SHP77 (cell line): Measurements from ENCODE around the gene ZNRF2.
"Not testable (repeated sequence)": the region's sequence is repeated elsewhere in the genome, so short reads cannot be mapped to it uniquely, and the experiment has no call there.

Experiments used
- DNase-seq, 2 experiments: peaks; one replicate each; lab custom pipeline; 2025; lab: John Stamatoyannopoulos, UW

The ZNRF2 gene

DNA sequence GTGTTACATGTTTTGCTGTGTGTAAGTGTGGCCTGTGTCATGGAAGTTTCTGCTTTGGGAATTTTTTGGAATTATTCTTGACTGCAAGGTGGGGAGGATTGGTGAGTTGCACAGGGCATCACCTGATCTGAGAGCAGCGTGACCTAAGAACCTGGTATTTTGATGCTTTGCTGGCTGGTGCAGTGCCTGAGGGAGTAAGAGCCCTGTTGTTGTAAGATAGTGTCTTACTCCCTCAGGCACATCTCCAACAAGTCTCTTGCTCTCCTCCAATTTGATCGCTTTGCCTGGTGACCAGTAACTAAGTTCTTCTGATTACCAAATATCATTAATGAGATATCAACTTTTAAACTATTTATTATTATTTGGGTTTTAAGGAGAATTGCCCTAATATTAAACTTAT lies 5.2 kb downstream of the ZNRF2 start:
- DNase-seq = not testable (repeated sequence)

DNA sequence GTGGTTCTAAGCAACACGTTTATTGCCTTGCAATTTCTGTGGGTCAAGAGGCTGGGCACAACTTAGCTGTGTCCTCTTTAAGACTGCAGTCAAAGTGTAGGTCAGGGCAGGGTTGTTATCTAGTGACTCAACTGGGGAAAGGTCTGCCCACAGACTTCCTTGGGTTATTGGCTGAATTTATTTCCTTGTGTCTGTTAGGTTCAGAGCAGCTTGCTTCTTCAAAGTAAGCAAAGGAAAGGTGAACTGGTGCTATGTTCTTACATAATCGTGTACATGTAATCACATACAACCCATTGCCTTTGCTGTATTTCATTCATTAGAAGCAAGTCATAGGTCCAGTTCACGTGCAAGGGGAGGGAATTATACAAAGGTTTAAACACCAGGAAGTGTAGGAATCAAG lies 5.9 kb downstream of the ZNRF2 start:
- DNase-seq = not testable (repeated sequence)

DNA sequence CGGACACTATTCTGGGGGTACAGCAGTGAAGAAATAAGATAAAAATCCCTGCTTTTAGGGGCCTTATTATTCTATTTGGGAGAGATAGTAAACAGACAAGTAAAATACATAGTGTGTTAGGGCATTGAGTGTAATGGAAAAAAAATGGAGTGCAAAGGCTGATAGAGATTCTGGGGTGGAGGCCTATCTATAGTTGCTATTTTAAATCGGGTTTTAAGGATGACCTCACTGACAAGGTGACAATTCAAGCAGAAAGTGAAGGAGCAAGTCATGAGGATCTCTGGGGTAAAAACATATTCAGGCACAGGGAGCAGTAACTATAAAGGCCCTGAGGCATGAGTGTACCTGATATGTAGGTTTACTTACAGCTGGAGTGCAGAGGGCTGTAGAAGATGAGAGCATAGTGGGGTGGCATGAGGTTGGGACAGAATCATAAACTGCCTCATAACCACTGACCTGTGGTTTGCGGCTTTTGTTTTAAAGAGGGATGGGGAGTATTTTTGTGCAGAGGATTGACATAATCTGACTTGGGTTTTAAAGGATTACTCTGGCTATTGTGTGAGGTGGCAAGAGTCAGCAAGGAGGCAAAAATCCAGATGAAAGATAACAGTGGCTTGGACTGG lies 8.1 kb downstream of the ZNRF2 start:
- DNase-seq = not testable (repeated sequence)

DNA sequence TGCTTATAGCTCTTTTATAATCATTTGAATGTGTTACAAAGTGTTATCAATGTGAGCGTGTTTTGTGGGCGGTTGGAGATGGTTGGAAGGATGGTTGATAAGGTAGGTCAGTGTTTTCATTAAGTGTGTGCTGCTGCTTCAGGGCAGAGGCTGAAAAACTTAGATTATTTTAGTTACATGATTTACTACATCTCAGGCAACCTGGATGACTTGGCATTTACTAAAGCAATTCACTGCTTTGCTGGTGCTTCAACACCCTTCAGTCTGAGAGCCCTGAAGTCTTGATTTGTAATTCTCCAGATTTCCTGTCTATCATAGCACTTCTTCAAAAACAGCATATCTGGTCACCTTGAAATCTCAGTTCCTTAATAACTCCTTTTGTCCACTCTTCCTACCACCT lies 11.9 kb downstream of the ZNRF2 start:
- not testable (repeated sequence) for DNase-seq

DNA sequence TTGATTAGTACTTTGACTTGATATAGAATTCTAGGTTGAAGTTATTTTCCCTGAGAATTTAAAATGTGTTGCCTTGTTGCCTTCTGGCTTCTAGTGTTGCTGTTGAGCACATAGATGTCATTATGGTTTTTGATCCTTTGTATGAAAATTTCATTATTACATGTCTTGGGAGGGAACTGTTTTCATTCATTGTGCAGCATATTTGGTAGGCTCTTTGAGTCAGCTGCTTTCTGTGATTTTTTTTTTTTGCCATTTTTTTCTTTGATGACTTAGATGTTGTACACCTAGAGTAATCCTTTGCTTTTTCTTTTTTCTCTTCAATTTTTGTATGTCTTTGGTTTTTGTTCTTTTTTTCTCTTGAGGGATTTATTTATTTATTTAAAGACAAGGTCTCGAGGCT lies 13.1 kb downstream of the ZNRF2 start:
- not testable (repeated sequence) for DNase-seq

DNA sequence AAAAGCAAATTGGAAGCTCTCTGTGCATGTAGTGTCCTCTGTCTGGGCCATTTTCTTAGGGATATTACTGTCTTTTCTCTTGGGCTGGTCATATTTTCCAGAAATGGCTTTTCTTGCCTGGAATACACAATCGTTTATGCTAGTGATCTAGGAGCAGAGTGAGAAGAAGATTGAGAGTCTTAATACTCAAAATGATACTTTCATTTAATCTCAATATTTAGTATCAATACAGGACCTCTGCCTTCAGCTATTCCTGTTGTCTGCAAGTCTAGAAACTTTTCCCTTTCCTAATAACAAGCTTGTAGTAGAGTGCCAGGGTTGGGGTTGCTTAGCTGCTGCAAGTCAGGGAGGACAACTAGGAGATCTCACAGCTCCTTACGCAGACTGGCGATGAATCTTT lies 14.0 kb downstream of the ZNRF2 start:
- DNase-seq = not testable (repeated sequence)

DNA sequence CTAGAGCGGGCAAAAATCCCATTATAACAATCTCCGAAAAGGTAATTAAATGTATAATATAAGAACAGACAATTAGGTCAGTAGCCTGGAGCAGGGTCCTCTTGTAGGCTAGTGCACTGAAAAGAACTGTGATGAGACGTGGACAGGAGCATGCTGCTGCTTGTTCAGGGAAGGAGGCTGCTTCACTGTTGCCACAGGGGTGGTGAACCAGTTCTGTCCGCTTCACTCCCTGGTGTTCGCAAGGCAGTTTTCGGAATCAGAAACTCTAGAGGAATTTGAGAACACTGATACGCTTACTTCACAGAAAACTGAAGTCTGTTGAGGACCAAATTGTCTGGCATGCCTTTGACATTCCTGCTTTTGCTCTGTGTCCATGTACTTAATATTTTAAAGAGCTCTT lies 17.4 kb downstream of the ZNRF2 start:
- DNase-seq = no peak

DNA sequence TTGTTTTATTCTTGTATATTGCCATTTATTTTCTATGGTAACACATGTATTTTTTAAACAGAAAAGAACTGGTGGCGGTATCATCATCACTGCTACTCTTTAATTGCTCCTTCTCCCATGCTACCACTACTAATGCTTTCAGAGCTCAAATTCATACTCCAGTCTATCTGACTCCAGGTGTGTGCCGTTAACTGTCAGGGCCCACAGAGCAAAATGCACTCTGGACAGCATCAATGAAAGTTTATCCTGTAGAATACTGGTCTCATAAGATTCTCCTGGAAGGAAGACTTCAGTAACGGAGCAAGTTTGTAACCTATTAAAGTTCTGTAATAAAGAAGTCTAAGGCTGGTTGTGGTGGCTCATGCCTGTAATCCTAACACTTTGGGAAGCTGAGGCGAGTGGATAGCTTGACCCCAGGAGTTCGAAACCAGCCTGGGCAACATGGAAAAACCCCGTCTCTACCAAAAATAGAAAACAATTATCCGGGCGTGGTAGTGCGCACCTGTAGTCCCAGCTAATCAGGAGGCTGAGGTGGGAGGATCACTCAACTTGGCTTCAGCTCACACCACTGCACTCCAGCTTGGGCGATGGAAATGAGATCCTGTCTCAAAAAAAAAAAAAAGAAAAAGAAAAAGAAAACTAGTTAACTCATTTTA lies 18.4 kb downstream of the ZNRF2 start:
- DNase-seq = no peak

DNA sequence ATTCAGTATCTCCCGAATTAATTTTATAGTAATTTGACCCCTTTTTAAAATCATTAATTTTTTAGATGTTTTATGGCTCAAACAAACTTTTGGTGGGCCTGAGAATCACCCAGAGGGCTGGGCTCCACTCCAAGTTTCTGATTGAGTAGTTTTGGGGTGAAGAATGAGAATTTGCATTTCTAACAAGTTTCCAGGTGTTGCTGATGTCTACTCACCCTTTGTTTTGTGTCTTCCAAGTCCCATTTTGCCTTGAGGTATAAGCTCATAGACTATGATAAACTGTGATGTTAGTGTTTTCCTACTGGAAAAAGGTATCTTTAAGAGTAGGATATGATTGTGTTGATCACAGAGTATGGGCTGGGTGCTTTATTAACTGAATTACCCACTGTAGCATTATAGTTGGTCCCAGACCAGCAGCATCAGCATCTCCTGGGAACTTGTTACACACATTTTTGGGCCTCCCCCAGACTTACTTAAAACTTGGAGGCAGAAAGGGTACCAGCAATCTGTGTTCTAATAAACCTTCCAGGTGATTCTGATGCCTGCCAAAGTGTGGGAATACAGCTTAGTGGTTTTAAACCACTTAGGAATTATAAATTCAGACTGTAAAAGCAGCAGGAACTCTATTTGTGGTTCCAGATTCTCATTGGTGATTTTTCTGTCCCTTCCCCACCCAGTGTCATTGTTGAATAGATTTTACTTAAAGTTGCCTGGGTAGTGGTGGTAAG lies 19.1 kb downstream of the ZNRF2 start:
- DNase-seq = no peak

DNA sequence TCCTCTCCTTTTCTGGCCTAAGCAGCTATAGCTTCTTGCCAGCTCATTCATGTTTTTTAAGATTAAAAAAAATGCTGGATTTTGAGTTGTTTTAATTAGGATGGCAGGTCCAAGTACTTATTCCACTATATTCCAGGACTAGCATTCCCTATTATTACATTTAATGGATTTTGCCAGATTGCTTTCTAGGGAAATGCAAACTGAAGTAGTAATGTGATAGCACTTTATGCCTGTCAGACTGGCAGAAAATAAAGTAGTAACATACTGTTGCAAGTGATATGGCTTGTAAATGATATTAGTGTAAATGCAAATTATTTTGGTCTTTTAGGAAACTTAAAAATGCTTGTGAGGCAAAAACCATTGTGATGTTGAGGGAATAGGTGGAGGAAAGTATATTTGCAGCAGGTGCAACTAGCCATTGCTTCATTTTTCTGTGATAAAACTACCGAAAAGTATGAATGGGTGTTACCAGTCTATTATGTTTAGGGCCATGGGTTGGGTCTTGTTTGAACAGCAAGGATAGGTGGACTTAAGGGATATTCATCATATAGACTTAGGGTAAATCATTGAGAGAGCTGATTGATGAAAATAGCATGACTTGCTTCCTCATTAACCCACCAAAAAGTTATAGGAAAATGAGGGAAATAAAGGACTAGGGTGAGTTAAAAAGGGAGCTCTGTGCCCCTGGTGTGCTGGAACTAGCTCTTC lies 19.9 kb downstream of the ZNRF2 start:
- DNase-seq = no peak

DNA sequence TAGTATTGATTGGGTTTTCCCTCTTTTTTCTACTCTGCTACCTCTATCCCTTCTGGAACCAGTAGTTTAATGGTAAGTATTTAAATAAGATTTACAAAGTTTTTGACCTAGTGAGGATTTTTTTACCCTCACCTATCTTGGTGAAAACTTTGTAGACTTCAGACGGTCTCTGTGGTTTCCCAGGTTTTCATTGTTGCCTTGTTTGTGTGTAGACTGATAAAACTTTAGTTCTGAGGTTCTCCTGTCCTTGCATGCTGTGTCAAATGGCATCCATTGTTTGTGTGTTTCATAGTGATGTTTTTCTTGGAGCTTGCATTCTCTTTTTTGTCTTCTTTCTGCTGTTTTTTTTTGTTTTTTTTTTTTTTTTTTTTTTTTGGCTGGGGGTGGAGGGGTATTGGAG lies 22.6 kb downstream of the ZNRF2 start:
- no peak for DNase-seq

DNA sequence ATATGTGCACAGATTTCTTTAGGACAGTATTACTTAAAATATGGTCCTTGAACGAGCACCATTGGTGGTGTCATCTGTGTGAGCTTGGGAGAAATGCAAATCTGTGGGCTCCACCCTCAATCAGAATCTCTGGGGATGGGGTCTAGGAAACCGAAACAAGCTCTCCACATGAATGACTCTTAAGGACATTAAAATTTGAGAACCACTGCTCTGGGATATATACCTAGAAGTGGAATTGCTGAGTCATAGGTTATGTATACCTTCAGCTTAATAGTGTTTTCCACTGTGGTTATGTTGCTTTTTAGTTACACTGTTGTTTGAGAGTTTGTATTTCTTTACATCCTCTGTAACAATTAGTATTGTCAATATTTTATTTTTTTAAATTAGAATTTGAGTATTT lies 24.0 kb downstream of the ZNRF2 start:
- DNase-seq = peak in 1 of 2 experiments; percentile 40

DNA sequence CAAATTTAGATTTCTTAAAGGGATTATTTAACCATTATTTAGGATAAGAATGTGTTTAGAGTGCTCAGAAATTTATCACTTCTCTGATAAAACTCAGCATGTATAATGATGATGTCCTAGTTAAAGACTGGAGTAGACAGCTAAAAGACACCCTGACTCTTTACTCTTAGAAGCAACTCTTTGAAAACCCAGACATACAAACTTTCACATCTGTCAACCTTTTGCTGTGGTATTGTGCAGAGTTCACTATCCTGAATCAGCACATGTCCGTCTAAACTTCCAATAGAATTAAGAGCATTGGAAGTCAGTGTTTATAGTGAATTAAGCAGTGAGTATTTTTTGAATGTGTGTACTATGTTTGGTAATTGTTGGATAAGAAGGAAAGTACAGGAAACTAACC lies 24.9 kb downstream of the ZNRF2 start:
- DNase-seq = no peak

DNA sequence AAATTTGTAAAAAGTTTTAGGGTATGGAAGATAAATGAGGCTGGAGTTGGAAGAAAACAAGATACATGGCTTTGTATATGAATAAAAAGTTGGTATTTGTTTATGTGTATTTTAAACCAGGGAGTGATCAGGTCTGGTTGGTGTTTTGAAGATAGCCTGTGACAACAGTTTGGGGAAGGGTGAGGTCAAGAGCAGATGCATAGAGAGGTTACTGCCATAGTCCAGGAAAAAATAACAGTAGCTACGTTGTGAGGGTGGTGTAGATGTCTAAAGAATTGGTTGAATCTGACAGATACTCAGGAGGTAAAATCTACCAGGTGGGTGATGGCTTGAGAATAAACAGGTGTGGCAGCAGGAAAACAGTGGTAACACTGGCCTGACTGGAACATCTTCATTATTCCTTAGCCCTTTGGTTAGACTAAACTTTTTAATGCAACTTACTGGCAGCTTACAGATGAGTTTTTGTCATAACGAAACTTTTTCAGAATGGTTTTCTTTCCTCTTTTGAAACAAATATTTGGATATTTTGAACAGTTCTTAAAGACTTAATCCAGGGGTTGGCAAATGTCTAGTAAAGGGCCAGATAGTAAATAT lies 25.5 kb downstream of the ZNRF2 start:
- no peak for DNase-seq

DNA sequence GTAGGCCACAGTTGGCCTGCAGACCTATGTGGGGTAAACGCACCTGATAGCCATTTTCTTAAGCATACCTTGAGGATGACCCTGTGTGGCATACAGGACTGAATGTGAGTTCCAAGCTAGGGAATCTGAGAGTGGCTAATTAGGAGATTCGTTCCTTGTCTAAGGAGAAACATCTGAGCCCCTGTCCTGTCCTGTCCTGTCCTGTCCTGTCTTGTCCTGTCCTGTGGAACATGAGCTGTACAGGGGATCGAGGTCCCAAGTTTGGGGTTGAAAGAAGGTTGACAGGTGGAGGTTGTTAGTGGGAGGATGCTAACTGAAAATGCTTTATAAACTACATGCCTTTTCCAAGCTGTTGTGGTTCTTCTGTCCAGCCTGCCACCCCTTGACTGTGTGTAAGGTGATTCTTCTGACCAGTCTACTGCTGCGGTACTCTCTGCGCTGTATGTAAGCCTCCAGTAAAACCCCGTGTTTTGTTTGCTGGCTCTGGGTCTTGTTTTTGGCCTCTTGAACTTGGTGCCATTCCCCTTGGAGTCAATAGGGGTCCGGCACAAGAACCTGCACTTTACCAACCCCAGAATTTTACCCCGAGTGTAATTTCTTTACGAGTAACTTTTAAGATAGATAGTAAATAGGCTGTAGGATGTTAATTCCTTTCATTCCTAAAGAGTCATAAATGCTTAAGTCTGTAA lies 26.4 kb downstream of the ZNRF2 start:
- no peak for DNase-seq

DNA sequence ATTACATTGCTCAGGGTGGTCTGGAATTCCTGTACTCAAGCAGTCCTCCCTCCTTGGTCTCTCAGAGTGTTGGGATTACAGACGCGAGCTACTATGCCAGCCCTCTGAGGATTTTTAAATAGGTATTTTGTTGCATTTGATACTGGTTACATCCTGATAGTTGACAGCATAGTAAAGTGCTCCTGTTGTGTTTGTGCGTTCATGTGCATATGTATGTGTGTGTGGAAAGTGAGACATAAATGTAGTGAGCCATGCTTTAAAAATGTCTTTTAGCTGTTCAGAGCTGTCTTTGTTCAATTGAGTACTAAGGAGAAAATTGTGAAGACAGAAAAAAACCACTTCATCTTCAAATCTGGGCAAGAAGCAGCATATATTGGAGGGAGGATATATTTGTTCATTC lies 27.8 kb downstream of the ZNRF2 start:
- DNase-seq = no peak

DNA sequence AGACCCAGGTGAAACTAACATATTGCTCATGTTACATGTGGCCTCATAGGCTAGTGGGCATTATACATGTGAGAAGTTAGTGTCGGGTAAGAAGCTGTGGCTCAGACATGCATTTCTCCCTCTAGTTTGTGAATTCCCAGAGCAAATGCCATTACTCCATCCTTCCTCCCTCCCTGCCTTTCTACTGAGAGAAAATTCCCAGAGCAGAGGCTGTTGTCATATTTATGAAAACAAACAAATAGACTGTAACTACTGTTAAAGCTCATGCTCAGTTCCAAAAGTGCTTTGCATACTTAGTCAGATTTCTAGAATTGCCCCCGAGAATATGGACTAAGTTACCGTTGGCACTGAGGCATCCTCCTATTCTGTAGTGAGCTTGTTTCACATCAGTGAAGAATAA lies 29.0 kb downstream of the ZNRF2 start:
- no peak for DNase-seq

DNA sequence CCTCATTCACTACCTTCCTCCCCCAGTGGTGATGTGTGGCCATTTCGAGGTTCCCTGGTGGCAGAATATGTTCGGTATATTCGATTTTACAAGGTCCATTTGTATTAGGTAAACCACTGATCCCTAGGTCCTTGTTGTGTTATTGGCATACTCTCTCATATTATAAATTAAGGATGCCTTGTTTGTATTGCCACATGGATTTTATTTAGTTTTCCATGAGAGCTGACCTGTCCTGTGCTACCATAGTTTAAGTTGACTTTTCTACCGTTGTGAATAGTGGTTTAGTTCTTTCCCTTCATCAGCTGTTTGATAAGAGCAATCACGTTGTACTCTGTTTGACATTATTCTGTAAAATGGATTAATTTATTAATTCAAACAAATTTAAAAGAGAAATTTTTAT lies 29.4 kb downstream of the ZNRF2 start:
- DNase-seq = no peak

DNA sequence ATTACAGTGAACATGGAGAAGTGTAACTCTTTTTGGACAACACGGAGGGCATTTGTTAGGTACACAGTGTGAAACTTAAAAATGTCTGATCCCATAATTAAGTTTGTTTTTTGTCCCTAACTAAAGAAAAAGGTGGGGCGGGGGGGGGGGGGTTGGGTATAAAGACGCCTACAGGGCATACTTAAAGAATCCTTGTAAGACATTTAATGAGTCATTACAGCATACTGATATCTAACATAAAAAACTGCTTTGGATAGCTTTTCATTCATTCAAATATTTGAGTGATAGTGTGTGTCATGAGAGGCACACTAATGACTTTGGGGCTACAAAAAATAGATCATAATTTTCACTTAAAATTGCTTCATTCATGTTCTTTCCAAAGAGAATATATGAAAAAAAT lies 31.2 kb downstream of the ZNRF2 start:
- DNase-seq = no peak

DNA sequence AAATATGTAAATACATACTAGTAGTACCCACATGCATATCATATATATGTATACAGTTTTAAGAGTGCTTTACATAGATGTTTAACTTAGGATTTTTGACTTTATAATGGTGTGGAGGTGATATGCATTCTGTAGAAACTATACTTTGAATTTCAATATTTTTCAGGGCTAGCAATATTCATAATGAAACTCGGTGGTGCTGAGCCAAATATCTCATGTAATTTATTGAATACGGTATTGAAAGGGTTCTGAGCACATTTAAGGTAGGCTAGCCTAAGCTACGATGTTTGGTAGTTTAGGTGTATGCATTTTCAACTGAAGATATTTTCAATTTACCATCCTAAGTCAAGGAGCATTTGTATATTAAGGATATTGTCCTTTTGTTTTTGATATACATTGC lies 36.0 kb downstream of the ZNRF2 start:
- no peak for DNase-seq

DNA sequence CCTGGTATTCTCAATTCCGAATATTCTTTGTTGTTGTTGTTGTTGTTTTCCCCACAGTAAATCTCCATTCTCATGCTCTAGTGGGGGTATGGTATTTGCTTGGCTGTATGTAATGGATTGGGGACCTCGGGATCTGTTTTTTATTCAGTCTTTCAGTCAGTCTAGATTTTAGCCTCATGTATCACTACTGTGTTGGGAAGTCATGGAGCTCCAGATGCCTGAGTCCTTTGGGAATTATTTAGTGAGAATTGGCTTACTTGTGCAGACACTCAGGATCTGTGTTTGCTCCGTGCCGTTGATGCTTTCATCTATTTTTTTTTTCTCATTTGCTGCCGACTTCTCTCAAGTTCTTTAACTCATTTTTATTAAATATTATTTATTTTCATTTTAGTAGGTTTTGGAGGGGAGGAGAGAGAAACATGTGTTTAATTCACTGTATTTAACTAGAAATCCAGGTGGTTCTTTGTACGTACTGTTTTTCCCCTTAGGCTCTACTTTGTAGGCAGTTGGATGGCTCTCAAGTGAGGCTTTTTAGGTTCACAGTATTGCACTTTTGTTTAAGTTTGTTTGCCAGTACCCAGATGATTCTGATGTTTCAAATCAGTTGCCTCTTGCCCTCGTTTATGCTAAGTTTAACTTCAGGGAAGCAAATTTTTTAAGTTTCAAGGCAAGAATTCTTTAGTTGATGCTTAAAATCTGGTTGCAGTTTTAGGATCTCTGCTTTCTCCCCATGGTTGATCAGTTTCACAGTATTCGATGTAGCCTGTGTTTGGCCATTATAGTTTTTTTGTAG lies 36.9 kb downstream of the ZNRF2 start:
- no peak for DNase-seq
